Measurements from ENCODE around the gene ESRRA.

GRCh38 chr11:64288353-64288750 lies 17.0 kb upstream of the ESRRA start:
- no peak for TF ChIP-seq EP300 (IDR thresholded peaks at IDR 0.05)
- TF ChIP-seq, protein P1, sequence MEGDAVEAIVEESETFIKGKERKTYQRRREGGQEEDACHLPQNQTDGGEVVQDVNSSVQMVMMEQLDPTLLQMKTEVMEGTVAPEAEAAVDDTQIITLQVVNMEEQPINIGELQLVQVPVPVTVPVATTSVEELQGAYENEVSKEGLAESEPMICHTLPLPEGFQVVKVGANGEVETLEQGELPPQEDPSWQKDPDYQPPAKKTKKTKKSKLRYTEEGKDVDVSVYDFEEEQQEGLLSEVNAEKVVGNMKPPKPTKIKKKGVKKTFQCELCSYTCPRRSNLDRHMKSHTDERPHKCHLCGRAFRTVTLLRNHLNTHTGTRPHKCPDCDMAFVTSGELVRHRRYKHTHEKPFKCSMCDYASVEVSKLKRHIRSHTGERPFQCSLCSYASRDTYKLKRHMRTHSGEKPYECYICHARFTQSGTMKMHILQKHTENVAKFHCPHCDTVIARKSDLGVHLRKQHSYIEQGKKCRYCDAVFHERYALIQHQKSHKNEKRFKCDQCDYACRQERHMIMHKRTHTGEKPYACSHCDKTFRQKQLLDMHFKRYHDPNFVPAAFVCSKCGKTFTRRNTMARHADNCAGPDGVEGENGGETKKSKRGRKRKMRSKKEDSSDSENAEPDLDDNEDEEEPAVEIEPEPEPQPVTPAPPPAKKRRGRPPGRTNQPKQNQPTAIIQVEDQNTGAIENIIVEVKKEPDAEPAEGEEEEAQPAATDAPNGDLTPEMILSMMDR (IDR thresholded peaks at IDR 0.05): no peak
- TF ChIP-seq POLR2A (IDR thresholded peaks at IDR 0.05): no peak

Data from tibial nerve (tissue), 4 donors.